Measurements from ENCODE around the gene TICAM2.

TICAM2 gene

GRCh38 chr5:115542651-115543364 lies 59.5 kb downstream of the TICAM2 start:
- Histone ChIP-seq H3K4me2 (ENCODE audit: low read depth, low read length, poor library complexity, severe bottlenecking) (peak overlapping the region; percentile 71), H2AFZ (ENCODE audit: low read depth, low read length, severe bottlenecking) (no peak overlapping the region), H3F3A (ENCODE audit: insufficient read depth) (no peaks in the 10 kb centered on the region), H3K27ac (ENCODE audit: low read depth, low read length) (no peak overlapping the region), H3K27me3 (ENCODE audit: low read length) (no peaks in the 10 kb centered on the region), H3K9me2 (replicated peaks; ENCODE audit: insufficient read depth, low read length) (no peaks in the 10 kb centered on the region), H3K9me3 (ENCODE audit: insufficient read depth, low read length) (peaks cover 9% of the 10 kb centered on the region; the same call in 1 of the 2 replicates), H3K9ac (ENCODE audit: low read length) (peak overlapping the region; percentile 99), H4K20me1 (ENCODE audit: low read depth, low read length) (peaks cover 32% of the 10 kb centered on the region), H3K4me3 (ENCODE audit: insufficient read depth, low read length, poor library complexity, severe bottlenecking) (peak overlapping the region; percentile 99), H3K36me3 (ENCODE audit: low read length) (peaks cover 56% of the 10 kb centered on the region), H3K79me2 (ENCODE audit: insufficient read depth, low read length) (peaks cover 63% of the 10 kb centered on the region)
- TF ChIP-seq CTCF (IDR thresholded peaks at IDR 0.05; ENCODE audit: insufficient read depth, low read length, poor library complexity, severe bottlenecking) (no peak), EZH2phosphoT487 (conservative IDR thresholded peaks at IDR 0.05; ENCODE audit: low read length) (no peak)

GRCh38 chr5:115542086-115542485 lies 60.2 kb downstream of the TICAM2 start:
- peaks cover 9% of the 10 kb centered on the region; the same call in 1 of the 2 replicates for H3K9me3 ChIP-seq (ENCODE audit: insufficient read depth, low read length)
- peak overlapping the region; percentile 99 for H3K9ac ChIP-seq (ENCODE audit: low read length)
- peaks cover 71% of the 10 kb centered on the region for H3K79me2 ChIP-seq (ENCODE audit: insufficient read depth, low read length)
- TF ChIP-seq CTCF (IDR thresholded peaks at IDR 0.05; ENCODE audit: insufficient read depth, low read length, poor library complexity, severe bottlenecking) (no peak), EZH2phosphoT487 (conservative IDR thresholded peaks at IDR 0.05; ENCODE audit: low read length) (no peak)
- H2AFZ ChIP-seq (ENCODE audit: low read depth, low read length, severe bottlenecking) = no peak overlapping the region
- H3K4me2 ChIP-seq (ENCODE audit: low read depth, low read length, poor library complexity, severe bottlenecking) = peak overlapping the region; percentile 71
- no peak overlapping the region for H3K27ac ChIP-seq (ENCODE audit: low read depth, low read length)
- no peaks in the 10 kb centered on the region for H3K9me2 ChIP-seq (replicated peaks; ENCODE audit: insufficient read depth, low read length)
- H3K27me3 ChIP-seq (ENCODE audit: low read length) = no peaks in the 10 kb centered on the region
- H4K20me1 ChIP-seq (ENCODE audit: low read depth, low read length) = peaks cover 32% of the 10 kb centered on the region
- H3K4me3 ChIP-seq (ENCODE audit: insufficient read depth, low read length, poor library complexity, severe bottlenecking) = peak overlapping the region; percentile 99
- peaks cover 57% of the 10 kb centered on the region for H3K36me3 ChIP-seq (ENCODE audit: low read length)
- H3F3A ChIP-seq (ENCODE audit: insufficient read depth) = no peaks in the 10 kb centered on the region

GRCh38 chr5:115541611-115542010 lies 60.7 kb downstream of the TICAM2 start:
- Histone ChIP-seq H3F3A (ENCODE audit: insufficient read depth) (no peaks in the 10 kb centered on the region), H3K79me2 (ENCODE audit: insufficient read depth, low read length) (peaks cover 75% of the 10 kb centered on the region), H3K9me3 (ENCODE audit: insufficient read depth, low read length) (peaks cover 9% of the 10 kb centered on the region; the same call in 1 of the 2 replicates), H3K4me2 (ENCODE audit: low read depth, low read length, poor library complexity, severe bottlenecking) (peak overlapping the region; percentile 71), H3K27ac (ENCODE audit: low read depth, low read length) (no peak overlapping the region), H3K9me2 (replicated peaks; ENCODE audit: insufficient read depth, low read length) (no peaks in the 10 kb centered on the region), H3K9ac (ENCODE audit: low read length) (peak overlapping the region; percentile 99), H3K27me3 (ENCODE audit: low read length) (no peaks in the 10 kb centered on the region), H3K4me3 (ENCODE audit: insufficient read depth, low read length, poor library complexity, severe bottlenecking) (peak overlapping the region; percentile 99), H2AFZ (ENCODE audit: low read depth, low read length, severe bottlenecking) (no peak overlapping the region), H4K20me1 (ENCODE audit: low read depth, low read length) (peaks cover 33% of the 10 kb centered on the region), H3K36me3 (ENCODE audit: low read length) (peaks cover 60% of the 10 kb centered on the region)
- TF ChIP-seq CTCF (IDR thresholded peaks at IDR 0.05; ENCODE audit: insufficient read depth, low read length, poor library complexity, severe bottlenecking) (no peak), EZH2phosphoT487 (conservative IDR thresholded peaks at IDR 0.05; ENCODE audit: low read length) (no peak)
